Activated CD4-positive, alpha-beta T cell treated with anti-CD3 and anti-CD28 coated beads, Interleukin-2, Interleukin-6, amounts not matched to agents 100 ng/mL and 50 ng/mL, durations not matched to agents 16 hours and 8 hours (primary cell): ENCODE results near the gene TTC17.
"Not testable (repeated sequence)": the region's sequence is repeated elsewhere in the genome, so short reads cannot be mapped to it uniquely, and the experiment has no call there.

Experiments
- DNase-seq: peaks from one replicate; pipeline ENCODE4 v3.0.0-alpha.2; 2020

TTC17 gene, protein sequence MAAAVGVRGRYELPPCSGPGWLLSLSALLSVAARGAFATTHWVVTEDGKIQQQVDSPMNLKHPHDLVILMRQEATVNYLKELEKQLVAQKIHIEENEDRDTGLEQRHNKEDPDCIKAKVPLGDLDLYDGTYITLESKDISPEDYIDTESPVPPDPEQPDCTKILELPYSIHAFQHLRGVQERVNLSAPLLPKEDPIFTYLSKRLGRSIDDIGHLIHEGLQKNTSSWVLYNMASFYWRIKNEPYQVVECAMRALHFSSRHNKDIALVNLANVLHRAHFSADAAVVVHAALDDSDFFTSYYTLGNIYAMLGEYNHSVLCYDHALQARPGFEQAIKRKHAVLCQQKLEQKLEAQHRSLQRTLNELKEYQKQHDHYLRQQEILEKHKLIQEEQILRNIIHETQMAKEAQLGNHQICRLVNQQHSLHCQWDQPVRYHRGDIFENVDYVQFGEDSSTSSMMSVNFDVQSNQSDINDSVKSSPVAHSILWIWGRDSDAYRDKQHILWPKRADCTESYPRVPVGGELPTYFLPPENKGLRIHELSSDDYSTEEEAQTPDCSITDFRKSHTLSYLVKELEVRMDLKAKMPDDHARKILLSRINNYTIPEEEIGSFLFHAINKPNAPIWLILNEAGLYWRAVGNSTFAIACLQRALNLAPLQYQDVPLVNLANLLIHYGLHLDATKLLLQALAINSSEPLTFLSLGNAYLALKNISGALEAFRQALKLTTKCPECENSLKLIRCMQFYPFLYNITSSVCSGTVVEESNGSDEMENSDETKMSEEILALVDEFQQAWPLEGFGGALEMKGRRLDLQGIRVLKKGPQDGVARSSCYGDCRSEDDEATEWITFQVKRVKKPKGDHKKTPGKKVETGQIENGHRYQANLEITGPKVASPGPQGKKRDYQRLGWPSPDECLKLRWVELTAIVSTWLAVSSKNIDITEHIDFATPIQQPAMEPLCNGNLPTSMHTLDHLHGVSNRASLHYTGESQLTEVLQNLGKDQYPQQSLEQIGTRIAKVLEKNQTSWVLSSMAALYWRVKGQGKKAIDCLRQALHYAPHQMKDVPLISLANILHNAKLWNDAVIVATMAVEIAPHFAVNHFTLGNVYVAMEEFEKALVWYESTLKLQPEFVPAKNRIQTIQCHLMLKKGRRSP

DNA sequence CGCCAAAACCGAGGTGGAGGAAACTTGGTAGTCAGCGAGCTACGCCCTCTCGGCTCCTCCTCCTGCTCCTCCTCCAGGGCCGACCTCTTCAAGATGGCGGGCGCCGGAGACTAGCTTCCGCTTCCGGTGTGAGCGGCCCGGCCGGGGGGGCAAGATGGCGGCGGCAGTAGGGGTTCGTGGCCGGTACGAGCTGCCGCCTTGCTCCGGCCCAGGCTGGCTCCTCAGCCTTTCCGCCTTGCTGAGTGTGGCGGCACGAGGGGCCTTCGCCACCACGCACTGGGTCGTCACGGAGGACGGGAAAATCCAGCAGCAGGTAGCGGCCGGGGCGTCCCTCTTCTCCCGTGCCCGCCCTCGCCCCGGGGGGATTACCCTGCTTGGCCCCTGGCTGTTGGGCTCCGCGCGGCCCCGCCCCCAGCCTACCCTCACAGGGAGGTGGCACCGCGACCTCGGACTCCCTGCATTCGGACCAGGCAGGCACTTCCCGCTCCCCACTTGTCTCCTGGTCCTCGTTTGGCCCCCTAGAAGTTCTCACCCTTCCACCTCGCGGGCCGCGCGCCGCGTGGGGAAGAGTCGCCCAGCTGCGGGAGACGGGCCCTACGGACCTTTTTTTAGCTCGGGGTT is at the start of gene TTC17:
Gene TTC17 (plus strand): TSS at position 120 of the 621 bp plus-strand sequence. CDS start 35 bp downstream, at position 155.
- peak; percentile 97 for DNase-seq

DNA sequence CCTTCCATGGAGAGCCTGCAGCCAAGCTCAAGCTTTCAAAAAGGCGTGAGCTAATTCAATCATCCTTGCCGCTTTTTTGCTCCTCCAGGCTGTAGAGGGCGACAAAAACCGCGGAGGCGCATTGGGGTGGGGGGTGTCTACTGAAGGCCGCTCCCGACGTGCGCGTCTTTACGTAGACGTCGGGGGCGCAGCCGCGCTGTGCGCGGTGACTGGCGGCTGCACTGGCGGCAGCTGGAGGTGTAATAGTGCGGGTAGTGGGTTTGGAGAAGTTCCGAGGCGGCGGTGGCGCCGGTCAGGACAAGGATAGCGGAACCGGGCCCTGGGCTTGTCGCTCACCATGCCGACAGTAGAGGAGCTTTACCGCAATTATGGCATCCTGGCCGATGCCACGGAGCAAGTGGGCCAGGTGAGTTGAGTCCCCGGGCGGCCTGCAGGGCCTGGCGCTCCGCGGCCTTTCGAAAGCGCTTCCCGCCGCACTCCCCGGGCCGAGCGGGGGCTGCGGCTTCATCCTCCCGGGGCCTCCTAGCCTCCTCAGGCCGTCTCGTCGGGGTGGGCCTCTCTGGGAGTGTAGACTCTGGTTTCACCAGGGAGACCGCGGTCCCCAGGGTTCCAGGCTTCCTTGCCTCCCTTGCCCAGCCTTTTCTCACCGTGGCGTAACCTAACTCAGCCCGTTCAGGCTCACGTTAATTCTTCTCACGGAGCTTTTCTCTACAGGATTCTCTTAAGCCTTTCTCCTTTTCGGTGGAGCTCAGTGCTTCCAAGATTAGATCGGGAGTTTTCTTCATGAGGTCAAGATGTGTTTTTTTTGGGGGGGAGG is 46.7 kb upstream of the TTC17 start, which contains the start of gene API5:
Gene API5 (plus strand): TSS at position 206 of the 817 bp plus-strand sequence. CDS start 132 bp downstream, at position 338.
- DNase-seq, result peak; percentile 96

DNA sequence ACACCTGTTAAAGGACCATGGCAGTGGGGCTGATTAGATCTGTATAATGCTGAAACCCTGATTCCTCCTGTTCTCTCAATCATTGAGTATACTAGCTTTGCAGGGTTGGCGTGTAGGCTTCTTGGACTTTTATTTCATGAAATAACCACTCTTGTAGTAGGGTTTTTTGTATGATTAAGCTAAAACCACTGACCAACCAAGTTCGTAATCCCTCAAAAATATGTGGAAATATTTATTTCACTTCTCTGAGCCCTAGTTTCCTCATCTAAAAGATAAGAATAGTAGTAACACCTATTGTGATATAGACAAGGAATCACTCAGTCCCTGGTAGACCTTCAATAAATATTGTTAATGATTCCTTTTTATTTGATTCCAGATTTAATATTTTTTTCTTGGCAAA is 42.8 kb upstream of the TTC17 start:
- no peak for DNase-seq

DNA sequence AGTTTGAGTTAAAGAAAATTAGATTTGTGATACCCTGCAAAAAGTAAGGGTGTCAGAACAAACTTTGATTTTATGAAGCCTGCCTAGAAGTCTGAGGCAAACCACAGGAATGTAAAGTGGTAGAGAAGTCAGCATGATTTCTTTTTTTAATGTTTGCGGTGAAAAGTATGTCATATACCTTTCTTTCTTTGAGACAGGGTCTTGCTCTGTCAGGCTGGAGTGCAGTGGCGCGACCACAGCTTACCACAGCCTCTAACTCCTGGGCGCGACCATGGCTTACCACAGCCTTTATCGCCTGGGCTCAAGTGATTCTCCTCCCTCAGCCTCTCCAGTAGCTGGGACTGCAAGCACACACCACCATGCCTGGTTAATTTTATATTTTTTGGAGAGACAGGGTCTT is 42.3 kb upstream of the TTC17 start:
- peak; percentile 59 for DNase-seq

DNA sequence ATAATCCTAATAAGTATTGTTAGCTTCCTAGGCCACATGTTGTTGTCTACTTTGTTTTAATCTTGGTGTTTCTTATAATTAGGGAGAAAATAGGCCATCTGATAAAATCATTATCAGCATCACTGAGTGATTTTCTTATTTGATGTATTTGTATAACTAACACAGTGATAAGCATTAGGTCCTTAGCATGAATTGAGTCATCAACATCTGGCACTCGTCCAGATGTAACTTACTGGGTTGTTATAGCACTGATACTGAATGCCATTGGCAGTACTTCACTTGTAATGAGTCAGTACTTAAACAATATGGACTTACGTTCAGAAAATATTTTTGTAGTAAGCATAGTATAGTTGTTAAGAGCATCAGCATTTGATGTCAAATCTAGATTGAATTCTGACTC is 30.7 kb upstream of the TTC17 start:
- no peak for DNase-seq

DNA sequence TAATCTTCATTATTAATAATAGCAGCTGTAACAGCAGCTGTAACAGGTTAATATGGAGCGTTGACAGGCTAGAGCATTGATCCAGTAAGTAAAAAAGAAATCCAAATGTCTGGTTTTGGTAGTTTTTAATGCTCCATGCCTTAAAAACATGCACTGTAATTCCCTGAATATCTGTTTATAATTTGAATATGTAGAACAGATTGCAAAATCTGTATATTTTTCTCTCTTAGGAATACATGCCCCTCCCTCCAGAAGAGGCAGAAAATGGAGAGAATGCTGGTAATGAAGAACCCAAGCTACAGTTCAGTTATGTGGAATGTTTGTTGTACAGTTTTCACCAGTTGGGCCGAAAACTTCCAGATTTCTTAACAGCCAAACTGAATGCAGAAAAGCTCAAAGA is 30.2 kb upstream of the TTC17 start:
- no peak for DNase-seq

DNA sequence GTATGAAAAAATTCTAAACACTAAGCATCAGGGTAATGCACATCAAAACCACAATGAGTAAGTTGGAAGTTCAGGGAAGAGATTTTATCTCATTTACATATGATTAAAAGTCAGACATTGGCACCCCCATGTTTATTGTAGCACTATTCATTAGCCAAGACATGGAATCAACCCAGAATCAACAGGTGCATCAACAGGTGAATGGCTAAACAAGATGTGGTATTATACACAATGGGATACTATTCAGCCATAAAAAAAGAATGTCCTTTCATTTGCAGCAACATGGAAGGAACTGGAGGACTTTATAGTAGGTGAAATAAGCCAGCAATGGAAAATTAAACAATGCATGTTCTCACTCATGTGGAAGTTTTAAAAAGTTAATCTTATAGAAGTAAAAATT is 17.6 kb upstream of the TTC17 start:
- DNase-seq, result no peak

DNA sequence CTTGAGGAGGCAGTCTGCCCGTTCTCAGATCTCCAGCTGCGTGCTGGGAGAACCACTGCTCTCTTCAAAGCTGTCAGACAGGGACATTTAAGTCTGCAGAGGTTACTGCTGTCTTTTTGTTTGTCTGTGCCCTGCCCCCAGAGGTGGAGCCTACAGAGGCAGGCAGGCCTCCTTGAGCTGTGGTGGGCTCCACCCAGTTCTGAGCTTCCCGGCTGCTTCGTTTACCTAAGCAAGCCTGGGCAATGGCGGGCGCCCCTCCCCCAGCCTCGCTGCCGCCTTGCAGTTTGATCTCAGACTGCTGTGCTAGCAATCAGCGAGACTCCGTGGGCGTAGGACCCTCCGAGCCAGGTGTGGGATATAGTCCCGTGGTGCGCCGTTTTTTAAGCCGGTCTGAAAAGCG is 7.3 kb upstream of the TTC17 start:
- DNase-seq, result not testable (repeated sequence)

DNA sequence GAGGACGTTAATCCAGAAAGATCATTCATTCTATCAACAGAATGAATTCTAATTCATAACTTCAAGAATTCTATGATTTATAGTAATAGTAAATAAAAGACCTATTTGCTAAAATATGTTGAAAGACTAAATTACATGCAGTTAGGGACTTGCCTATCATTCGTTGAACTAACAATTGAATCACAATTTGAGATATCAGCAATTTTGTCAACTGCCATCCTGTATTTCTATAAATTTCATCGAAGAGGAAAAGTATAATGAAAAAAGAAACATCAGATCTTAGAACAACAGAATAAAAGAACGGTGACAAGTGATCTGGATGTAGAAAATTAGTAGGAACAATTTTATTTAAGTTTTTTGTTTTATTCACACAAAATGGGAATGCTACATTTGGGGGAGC is 4.4 kb upstream of the TTC17 start:
- no peak for DNase-seq

DNA sequence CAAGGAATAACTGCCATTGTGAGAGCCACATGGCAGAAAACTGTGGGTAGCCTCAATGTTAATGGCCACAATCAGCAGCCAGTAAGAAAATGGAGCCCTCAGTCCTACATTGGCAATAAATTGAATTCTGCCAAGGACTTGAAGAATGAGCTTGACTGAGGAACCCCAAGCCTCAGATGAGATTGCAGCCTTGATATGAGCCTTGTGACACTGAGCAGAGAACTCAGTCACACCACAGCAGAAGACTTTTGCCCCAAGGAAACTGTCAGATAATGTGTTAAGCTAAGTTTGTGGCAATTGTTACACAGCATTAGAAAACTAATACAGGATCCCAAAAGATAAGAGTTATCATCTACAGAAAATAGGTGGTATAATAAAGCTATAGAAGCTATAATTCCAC is 2.4 kb upstream of the TTC17 start:
- DNase-seq, result no peak

DNA sequence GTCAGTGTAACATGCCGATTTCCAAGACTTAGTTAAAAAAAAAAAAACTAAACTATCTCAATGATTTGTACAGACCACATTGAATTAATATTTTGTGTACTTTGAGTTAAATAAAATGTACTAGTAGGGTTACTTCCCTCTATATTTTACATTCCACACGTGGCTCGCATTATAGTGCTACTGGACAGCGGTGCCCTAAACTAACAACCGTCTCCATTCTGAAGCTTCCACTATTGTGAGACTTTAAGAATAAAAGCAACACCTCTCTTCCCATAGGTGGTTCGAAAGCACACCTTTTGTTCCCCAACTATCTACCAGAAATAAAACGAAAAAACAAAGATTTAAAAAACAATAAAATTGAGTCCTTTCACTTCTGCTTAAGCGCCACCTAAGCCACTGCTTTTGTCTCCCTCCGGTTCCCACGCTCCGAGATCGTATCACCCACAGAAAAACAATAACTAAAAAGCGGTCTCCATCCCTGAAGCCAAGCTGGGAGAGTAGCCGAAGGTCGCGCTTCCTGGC is 380 bp upstream of the TTC17 start:
- no peak for DNase-seq

DNA sequence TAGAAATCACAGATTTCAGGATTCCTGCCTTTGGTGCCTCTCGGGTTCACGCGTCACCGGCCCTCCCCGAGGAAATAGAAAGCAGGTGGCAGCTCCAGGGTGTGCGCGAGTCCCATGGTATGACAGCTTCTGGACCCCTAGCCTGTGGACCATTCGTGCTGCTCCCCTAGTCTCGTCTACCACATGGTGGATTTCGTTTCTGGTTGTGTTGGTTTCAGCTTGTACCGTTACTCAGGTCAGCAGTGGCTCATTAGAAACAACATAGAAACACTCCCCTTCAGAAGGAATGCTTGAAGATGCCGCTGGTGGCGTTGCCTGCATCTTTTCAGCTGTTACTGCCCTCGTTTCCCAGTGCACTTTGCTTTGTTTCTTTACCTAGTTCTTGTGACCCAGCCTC is 700 bp downstream of the TTC17 start:
- DNase-seq, result peak; percentile 60

DNA sequence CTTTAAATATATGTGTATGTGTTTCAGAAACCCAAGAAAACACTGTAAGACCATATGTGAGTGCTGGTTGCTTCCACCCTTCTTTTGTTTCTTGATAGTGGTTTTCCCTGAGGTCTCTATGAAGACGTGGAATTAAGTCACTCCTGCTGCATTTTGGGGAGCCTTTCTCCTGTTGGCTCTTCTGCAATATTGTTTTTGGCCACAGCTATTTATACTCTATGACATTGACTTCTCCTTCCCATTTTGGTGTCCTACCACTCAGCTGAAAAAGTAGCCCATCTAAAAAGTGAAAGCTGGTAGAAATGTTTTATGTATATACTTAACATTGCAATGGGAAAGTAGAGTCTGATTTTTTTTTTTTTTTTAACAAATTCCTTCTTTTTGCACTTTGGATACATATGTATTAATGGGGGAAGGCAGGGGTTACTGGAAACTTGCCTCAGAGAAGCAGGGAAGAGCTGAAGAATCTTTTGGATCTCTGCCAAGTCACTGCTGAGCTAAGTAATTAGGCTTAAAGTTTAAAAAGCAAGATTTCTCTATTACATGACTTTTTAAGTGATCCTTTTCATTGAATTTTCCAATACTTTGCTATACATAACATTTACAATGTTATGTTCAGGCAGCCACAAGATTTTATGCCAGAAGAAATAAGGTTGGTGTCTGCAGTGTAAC is 1.8 kb downstream of the TTC17 start:
- DNase-seq, result no peak

DNA sequence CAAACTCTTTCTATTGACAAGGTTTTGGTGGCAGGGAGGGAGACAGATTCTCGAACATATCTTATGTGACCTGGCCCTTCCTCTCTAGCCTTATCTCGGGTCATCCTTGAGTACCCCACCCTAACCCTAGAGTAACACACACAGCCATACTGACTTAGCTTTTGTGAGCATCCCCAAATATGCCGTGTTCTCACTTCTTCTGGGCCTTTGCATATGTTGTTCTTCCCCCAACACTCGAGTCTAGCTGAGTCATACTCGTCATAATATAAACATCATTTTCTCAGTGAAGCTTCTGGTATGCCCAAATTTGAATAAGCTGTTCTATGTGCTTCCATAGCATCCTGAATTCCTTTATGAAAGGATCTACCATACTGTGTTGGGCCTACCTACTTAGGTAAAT is 8.0 kb downstream of the TTC17 start:
- no peak for DNase-seq

DNA sequence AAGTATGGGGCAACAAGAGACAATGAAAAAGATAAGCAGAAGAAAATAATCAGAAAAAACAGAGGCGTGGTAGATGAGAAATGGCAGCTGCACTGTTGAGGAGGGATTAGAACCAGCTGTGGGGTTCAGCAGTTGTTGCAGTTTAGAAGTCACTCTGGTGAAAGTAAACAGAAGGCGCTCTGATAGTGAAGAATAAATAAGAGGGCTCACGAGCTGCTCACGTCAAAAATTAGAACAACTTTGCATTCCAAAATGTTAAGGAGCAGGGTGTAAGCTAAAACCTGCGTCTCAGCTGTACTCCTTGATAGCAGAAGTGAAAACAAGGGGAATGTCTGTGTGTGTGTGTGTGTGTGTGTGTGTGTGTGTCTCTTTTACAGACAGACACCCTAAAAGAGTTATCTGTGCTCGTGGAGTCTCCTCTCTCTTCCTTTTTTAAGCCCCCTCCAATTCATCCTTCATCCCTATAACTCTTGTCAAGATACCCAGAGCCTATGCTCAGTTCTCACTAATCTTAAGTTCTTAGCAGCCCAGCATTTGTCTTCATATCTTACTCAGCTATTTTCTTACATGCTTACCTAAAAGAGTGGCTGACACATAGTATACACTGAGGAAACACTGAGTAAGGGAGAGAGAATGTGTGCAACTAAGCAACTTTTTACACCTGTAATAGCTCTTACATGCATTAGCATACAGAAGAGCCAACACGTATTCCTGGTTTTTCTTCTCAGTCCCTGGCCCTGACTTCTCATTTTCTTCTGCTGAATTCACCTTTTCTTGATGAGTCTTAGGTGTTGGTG is 8.9 kb downstream of the TTC17 start:
- DNase-seq, result no peak

DNA sequence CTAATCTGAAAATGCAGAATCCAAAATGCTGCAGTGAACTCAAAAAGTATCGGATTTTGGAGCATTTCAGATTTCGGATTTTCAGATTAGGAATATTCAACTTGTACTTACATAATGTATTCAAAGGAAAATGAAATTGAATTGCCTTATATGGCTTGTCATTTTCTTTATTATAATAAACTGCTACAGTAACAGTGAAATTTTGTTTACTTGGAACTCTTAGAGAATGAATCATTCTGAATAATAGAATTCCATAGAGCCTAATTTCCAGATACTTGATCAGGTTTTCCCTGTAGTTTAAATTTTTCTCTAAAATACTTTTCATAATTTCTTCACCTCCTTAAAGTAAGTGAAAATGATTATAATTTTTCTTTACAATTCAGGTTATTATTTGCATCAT is 17.3 kb downstream of the TTC17 start:
- no peak for DNase-seq

DNA sequence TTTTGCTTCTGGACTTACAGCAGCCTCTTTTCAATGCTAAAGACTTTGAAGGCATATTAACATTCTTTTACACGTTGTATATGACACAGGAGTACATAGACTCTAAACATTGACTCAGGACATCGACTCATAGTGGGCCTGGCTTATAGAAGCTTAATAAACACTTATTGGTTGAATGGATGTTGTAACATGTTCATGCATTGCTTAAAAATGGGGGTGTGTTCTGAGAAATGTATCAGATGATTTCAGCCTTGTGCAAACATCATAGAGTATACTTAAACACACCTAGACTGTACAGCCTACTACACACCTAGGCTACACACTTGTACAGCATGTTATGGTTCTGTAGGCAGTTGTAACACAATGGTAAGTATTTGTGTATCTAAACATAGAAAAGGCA is 17.9 kb downstream of the TTC17 start:
- DNase-seq, result no peak

DNA sequence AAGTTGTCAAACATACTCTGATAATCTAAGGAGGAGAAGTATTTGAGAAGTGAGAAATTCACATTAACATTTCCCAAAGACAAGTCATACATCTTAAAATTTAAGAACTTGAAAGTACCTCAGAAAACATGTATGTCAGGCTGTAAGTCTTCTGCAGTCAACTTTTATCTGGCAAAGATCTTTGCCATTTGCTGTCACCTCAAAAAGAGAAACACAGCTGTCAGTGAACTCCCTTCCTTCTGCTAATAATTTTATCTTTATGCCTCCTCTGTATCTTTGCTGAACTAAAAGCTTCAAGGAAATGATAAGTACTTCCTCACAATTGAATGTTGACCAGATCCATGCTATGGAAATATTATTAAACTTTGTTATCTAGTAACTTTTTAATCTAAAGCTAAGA is 18.7 kb downstream of the TTC17 start:
- no peak for DNase-seq

DNA sequence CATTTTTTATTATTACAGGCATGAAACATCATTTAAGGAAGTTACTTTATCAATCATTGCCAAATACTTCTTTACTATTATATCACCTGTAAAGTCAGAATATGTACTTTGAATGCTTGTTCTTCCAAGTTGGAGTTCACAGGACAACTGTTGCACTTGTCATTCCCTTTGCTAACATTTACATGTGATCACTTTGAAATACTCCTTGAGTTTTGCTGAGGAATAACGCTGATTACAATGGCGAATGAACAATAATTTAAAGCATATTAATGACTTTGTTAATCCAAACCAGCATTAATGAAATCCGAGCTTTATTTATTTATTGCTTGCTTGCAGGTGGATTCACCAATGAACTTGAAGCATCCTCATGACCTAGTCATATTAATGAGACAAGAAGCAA is 20.2 kb downstream of the TTC17 start:
- DNase-seq, result no peak

DNA sequence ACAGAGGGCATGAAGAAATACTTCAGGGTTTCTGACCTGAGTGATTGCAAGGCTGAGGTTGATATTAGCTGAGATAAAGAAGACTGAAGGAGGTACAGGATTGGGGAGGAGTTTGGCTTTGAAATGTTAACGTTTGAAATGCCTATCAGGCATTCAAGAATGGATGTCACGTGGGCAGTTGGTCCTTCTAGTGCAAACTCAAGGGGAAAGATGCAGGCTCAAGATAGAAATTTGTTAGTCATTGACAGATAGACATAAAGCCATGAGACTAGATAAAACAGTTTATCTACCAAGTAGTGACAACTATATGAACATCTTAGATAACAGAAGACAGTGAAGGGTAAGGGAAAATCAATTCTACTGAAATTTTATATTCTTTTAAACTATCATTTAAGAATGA is 23.1 kb downstream of the TTC17 start:
- no peak for DNase-seq
